ENCODE data around the gene ALDH1B1. TPM values are rescaled to one million over a fixed set of nuclear protein-coding genes. Genes with fewer than 3 reads are reported as not detected.

The ALDH1B1 gene
- total RNA-seq, 2 experiments from 2014 or later, result 30.4 to 33.8 TPM

- POLR2A ChIA-PET, result no interaction called here
- CTCF ChIA-PET, result no interaction called here
Observed at GRCh38 chr9:38406476-38407186, 14.1 kb downstream of the ALDH1B1 start.

- ChIA-PET POLR2A (no interaction called here), CTCF (interaction anchor here (0.7 kb wide), 1 partner anchor 350 kb away, joined by 3 read pairs; no protein-coding TSS in a partner anchor)
Observed at GRCh38 chr9:38408719-38409118, 16.2 kb downstream of the ALDH1B1 start.

- POLR2A ChIA-PET, result no interaction called here
- CTCF ChIA-PET, result no interaction called here
Observed at GRCh38 chr9:38412751-38413150, 20.2 kb downstream of the ALDH1B1 start.

- ChIA-PET CTCF (no interaction called here), POLR2A (no interaction called here)
Observed at GRCh38 chr9:38413283-38413682, 20.8 kb downstream of the ALDH1B1 start.

- CTCF ChIA-PET, result no interaction called here
- POLR2A ChIA-PET, result no interaction called here
Observed at GRCh38 chr9:38414040-38414723, 21.7 kb downstream of the ALDH1B1 start.

- POLR2A ChIA-PET, result no interaction called here
- CTCF ChIA-PET, result no interaction called here
Observed at GRCh38 chr9:38415856-38416255, 23.4 kb downstream of the ALDH1B1 start.

GRCh38 chr9:38416461-38416860 is 24.0 kb downstream of the ALDH1B1 start:
- ChIA-PET CTCF (interaction anchor here (1.0 kb wide), 2 partner anchors 257 to 289 kb away, joined by 3 read pairs; no protein-coding TSS in a partner anchor), POLR2A (no interaction called here)

GRCh38 chr9:38417003-38417945 is 24.8 kb downstream of the ALDH1B1 start:
- ChIA-PET CTCF (interaction anchor here (1.0 kb wide), 2 partner anchors 258 to 288 kb away, joined by 3 read pairs; no protein-coding TSS in a partner anchor), POLR2A (no interaction called here)

- CTCF ChIA-PET, result no interaction called here
- POLR2A ChIA-PET, result no interaction called here
Observed at GRCh38 chr9:38418366-38418765, 25.9 kb downstream of the ALDH1B1 start.

- CTCF ChIA-PET, result no interaction called here
- POLR2A ChIA-PET, result no interaction called here
Observed at GRCh38 chr9:38419181-38419580, 26.7 kb downstream of the ALDH1B1 start.

- ChIA-PET POLR2A (no interaction called here), CTCF (no interaction called here)
Observed at GRCh38 chr9:38421498-38422211, 29.2 kb downstream of the ALDH1B1 start.

- CTCF ChIA-PET, result no interaction called here
- POLR2A ChIA-PET, result no interaction called here
Observed at GRCh38 chr9:38422555-38423260, 30.2 kb downstream of the ALDH1B1 start.

GRCh38 chr9:38423273-38423972 is 30.9 kb downstream of the ALDH1B1 start:
- POLR2A ChIA-PET, result no interaction called here
- CTCF ChIA-PET, result no interaction called here

GRCh38 chr9:38423973-38424843 is 31.7 kb downstream of the ALDH1B1 start, which contains the start of gene IGFBPL1:
Gene IGFBPL1, minus strand, starts transcription at chr9:38424454. Its CDS starts 30 bp downstream, at chr9:38424424.
- ChIA-PET CTCF (no interaction called here), POLR2A (no interaction called here)

- POLR2A ChIA-PET, result no interaction called here
- CTCF ChIA-PET, result no interaction called here
Observed at GRCh38 chr9:38424918-38425317, 32.4 kb downstream of the ALDH1B1 start.

GRCh38 chr9:38428062-38428461 is 35.6 kb downstream of the ALDH1B1 start:
- POLR2A ChIA-PET, result no interaction called here
- CTCF ChIA-PET, result no interaction called here

- POLR2A ChIA-PET, result no interaction called here
- CTCF ChIA-PET, result no interaction called here
Observed at GRCh38 chr9:38431116-38431515, 38.6 kb downstream of the ALDH1B1 start.

Data from activated CD8-positive, alpha-beta memory T cell treated with anti-CD3 and anti-CD28 coated beads for 36 hours (primary cell).